Activated CD8-positive, alpha-beta memory T cell treated with anti-CD3 and anti-CD28 coated beads for 24 hours (primary cell): ENCODE data around the gene UCN.
"Not testable (repeated sequence)": the region's sequence is repeated elsewhere in the genome, so short reads cannot be mapped to it uniquely, and the experiment has no call there.

ENCODE experiments used
- DNase-seq: peaks from one replicate; pipeline ENCODE4 v3.0.0-alpha.2; 2020

Gene UCN

DNA sequence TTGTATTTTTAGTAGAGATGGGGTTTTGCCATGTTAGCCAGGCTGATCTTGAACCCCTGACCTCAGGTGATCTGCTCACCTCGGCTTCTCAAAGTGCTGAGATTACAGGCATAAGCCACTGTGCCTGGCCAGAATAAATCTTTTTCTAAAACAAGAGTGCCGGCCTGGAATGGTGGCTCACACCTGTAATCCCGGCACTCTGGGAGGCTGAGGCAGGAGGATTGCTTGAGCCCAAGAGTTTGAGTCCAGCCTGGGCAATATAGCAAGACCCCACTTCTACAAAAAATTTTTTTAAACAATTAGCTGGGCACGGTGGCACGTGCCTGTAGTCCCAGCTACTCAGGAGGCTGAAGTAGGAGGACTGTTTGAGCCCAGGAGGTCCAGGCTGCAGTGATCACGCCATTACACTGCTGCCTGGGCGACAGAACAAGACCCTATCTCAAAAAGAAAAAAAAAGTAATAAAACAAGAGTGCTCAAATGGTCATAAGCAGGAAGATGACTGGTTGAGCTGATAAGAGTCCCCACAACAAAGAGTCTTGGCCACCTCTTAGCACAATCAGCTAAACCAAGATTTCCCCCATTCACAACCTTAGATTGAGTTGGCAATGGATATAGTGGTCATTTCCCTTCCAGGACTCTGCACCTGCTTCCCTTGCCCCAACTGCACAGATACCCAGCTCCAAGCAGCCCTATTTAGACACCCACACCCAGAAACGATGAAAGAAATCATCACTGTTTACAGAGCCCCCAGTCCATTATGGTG lies 5.8 kb upstream of the UCN start:
- no peak for DNase-seq

DNA sequence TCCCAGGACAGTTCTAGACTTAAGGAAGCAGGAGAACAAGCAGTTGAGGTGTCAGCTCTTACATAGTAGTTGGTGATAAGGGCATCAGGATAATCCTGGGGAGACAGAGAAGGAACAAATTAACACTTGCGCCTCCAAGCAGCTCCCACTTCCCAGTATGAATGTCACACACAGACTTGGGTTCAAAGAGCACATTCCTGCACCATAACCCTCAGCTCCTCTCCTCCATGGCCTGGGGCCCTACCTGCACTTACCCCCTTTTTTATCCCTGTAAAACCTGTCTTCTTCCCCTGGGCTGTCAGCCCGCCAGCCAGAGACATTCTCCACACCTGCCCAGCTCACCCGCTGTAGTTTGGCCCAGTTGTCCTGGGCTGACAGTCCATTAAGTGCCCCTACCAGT lies 3.9 kb upstream of the UCN start:
- DNase-seq, result no peak

DNA sequence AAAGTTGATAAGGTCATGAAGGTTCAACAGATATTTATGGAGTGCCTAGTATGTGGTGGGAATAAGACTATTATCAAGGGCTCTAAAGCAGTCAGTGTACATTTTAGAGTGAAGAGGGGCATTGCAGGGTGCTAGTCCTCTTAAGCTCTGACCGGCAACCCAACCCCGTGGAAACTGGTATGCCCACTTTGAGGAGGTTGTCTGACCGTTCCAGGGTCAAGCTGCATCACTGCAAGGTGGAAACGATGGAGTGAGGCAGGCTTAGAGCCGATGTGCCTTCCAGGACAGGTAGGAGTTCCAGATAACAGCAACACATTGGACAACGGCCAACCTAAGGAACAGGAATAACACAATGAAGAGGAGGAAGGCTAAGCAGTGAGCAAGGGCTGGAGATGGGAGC lies 1.4 kb upstream of the UCN start:
- no peak for DNase-seq

DNA sequence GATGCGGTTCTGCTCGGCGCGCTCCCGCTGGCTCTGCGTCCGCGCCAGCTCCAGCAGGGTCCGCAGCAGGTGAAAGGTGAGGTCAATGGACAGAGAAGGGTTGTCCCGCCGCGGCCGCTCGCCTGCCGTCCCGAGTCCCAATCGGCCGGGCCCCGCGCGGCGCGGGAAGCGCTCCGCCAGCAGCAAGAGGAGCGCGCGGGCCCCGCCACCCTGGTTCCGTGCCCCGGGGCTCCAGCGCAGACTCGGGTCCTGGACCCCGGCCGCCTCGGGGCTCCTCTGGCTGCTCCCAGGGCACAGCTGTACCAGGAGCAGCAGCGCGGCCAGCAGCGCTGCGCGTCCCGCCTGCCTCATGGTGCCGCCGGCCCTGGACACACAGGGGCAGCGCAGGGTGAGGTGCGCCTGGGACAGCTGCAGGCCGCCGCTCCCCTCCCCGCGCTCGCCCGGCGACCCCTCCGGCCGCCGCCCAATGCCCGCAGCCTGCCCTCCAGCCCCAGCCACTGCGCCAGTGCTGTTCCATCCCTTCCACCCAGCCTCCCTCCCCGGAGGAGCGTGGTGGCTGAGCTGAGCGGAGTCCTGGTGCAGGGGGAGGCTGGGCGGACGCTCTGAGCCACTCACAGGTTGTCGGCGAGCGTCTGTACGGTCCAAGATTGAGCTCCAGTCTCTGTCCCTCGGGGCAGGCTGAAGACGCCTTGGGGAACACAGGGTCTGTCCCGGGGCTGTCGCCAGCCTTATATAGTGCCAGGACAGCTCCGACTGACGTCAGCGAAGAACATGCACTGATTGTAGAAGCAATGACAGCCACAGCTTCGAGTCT lies 493 bp downstream of the UCN start:
- DNase-seq, result no peak

DNA sequence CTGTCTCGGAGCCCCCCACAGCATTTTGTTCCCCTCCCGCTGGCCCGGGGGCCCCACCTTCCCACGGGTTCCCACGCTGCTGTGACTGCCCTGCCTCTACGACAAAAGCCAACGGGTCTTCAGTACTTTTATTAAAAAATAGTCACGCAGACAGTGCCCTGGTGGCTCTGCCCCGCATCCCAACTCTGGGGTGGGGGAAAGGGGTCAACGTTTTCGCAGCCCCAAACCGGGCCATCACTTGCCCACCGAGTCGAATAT lies 1.0 kb downstream of the UCN start:
- no peak for DNase-seq

DNA sequence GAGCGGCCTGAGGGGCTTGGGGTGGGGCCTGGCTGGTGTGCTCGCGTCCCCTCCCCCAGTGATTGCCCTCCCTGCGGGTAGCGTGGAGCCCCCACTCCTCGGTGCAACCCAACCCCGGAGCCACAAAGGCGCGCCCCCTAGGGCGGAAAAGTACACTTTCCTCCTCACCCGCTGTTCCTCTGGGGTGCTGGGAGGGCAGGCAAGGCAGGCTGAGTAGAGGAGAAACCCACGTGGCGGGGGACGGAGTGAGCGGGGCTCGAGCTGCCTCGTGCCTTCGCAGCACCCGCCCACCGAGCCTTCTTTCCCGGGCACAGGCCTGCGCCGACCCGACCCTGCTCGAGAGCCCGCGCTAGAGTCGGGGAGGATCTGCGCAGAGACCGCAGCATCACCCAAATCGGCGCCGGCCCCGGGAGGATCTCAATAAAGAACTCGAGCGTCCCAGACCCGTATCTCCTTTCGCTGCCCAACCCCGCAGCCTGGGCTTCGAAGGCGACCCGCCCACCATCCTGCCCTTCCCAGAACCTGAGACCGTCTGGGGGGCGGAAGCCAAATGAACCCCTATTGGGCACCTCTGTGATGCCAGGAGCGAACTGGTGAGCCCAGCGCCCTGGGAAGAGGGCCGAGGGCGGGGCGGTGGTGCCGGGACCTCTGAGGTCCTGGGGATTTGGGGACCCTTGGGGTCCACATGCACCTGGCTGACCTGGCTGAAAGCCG lies 1.5 kb downstream of the UCN start:
- peak; percentile 79 for DNase-seq

DNA sequence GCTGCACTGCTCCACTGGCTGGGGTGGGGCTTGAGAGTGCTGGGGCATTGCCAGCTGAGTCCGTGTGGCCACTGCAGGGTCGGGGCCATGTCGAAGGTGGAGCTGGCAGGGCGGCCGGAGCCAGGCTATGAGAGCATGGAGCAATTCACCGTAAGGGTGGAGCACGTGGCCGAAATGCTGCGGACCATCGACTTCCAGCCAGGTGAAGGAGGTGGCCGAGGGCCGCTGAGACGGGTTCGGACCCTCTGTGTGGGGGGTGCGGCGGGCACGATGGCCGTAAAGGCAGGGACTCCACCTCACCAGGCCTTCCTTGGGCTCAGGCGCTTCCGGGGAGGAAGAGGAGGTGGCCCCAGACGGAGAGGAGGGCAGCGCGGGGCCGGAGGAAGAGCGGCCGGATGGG lies 2.1 kb downstream of the UCN start:
- peak; percentile 63 for DNase-seq

DNA sequence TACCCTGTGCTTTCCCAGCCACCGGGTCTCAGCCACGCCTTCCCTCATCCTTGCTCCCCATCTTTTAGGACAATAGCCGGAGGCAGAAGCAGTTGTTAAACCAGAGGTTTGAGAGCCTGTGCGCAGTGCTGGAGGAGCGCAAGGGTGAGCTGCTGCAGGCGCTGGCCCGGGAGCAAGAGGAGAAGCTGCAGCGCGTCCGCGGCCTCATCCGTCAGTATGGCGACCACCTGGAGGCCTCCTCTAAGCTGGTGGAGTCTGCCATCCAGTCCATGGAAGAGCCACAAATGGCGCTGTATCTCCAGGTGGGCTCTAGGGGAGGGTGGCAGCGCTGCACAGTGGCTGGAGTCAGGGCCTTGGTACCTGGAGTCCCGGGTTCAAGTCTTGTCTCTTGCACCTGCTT lies 2.7 kb downstream of the UCN start:
- DNase-seq, result no peak

DNA sequence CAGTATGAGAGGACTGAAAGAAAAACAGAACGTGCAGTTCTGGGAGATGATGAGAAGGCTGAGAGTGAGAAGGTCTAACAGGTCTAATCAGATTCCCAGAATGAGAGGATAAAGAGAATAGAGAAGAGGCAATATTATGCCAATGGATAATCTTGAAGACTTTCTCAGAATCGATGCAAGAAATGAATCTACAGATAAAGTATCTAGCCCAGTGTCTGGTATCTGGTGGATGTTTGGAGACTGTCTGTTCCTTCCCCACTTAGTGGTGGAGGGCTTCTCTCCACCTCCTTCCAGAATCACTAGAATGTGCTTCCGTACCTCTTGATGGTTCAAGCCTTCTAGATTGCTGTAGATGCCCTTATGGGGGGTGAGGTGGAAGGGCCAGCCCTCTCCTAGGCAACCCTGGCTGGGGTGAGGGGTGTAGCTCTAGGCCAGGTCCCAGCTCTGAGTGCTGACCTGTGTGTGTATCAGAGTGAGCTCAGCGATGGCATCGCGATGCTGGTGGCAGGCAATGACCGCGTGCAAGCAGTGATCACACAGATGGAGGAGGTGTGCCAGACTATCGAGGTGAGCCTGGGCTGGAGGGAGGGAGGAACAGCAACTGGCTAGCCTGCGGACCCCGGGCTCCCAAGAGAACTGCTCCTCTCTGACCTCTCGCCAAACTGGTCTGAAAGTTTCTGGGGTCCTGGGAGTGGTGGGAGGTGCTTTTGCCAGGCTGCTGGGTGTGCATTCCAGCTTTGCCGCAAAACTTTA lies 3.6 kb downstream of the UCN start:
- DNase-seq, result no peak

DNA sequence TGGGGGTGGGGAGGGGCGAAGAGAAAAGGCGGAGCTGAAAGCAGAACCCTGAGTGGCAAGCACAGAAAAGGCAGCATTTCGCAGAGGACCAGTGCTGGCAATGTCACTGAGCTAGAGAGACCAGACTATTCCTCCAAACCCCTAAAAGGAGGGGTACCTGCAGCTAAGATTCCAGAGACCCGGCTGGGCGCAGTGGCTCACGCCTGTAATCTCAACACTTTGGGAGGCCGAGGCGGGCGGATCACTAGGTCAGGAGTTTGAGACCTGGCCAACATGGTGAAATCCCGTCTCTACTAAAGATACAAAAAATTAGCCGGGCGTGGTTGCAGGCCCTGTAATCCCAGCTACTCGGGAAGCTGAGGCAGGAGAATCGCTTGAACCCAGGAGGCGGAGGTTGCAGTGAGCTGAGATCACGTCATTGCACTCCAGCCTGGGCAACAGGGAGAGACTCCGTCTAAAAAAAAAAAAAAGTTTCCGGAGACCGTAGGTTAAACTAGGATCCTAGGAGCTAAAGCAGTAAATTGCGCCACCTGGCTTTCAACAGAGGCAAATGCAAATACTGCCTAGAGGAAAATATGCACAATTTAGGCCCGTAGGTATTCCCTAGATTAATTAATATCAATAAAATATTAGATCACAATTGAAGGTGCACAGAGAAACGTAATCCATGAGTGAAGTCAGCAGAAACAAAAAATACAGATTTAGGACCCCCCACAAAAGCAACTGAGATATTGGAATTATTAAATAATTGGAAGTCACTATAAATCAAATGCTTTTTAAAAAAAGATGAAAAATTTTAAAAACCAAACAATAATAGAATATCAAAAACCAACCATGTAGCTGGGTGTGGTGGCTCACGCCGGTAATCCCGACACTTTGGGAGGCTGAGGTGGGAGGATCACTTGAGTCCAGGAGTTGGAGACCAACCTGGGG lies 4.9 kb downstream of the UCN start:
- DNase-seq, result peak; percentile 71

DNA sequence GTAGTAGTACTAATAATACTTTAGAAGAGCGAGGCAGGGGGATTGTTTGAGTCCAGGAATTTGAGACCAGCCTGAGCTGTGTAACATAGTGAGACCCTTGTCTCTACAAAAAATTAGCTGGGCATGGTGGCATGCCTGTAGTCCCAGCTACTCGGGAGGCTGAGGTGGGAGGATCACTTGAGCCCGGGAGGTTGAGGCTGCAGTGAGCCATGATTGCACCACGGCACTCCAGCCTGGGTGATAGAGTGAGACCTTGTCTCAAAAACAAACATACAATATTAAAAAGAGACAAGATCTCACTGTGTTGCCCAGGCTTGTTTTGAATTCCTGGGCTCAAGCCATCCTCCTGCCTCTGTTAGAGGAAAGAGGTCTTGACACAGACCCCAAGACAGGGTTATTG lies 7.6 kb downstream of the UCN start:
- DNase-seq, result not testable (repeated sequence)

DNA sequence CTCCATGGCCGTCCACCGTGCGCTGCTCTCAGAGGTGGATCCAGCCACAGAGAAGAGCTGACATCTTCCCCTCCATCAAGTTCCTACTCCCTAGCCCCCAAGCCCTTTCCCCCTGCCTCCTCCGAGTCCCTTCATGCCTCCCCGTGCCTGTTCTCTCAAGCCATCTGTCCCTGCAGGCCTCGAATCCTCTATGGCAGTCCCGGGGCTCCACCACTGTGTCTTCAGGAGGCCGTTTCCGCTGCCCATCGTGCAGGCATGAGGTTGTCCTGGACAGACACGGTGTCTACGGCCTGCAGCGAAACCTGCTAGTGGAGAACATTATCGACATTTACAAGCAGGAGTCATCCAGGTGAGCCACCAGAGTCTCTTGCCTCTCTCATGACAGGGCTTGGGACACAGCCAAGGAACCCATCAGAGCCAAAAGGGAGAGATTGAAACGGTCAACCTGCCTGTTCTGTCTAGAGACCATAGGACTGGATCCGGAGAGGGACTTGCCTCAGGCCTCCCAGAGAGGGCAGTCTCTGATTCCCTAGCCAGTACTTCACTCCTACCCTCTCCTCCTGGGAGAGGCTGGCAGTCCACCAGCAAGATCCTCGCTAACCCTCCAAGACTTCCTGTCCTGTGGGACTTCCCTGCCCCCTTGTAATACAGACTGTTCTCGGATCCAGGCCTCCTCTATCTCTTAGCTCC lies 9.7 kb downstream of the UCN start:
- DNase-seq, result no peak

DNA sequence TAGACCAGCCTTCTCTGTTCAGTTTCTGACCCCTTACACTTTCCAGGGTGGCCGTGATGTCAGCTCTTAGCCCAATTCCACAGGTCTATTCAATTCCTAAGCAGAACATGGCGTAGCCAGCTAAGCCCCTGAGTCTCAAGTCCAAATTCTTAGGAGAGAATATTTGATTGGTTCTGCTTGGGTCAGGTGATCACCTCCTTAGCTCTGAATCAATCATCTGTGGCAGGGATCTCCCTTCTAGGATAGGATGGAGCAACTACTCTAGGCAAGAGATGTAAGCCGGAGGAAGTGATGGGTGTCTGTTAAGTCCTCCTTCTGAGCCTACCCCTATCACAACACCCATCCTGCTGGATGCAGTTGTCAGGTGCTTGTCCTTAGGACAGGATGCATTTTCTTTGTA lies 11.1 kb downstream of the UCN start:
- DNase-seq, result no peak

DNA sequence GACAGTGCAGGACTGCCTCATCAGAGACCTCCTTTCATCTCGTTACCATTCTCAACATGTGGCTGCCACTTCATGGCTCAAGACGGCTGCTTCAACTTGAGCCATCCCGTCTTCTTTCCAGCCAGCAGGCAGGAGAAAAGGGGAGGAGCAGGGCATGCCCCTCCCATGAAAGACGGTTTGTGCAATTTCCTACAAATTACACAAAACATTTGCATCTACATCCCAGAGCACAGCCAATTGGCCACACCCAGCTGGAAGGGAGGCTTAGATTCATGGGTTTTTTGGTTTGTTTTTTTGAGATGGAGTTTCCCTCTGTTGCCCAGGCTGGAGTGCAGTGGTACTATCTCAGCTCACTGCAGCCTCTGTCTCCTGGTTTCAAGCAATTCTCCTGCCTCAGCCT lies 11.8 kb downstream of the UCN start:
- no peak for DNase-seq

DNA sequence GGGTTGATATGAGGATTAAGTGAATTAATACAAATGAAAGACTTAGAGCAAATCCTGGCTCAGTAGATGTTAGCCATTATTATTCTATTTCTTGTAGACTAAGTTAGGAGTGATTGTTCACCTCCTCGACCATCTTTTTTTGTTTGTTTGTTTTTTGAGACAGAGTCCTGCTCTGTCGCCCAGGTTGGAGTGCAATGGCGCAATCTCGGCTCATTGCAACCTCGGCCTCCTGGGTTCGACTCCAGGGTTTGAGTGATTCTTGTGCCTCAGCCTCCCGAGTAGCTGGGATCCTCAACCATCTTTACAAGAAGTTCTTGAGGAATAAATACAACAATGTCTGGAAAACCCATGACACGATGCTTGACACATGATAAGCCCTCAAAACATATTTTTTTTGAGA lies 13.3 kb downstream of the UCN start:
- DNase-seq, result no peak

DNA sequence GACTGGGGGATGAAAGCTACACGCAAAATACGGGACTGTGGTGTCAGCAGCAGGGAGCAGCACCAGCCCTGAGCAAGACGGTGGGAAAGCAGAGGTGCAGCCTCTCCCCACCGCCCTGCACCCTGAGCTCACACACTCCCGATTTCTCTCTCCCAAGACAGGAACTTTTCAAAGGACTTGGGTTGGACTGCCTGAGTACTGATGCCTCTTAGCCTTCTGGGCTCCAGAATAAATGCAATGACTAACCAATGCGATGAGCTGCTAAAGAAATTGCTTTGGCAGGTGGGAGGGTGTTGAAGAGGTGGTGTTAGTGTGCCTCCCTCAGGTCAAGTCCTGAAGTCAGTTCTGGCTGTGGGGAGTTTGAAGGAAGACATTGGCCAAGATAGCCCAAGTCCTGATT lies 16.4 kb downstream of the UCN start:
- DNase-seq, result no peak

DNA sequence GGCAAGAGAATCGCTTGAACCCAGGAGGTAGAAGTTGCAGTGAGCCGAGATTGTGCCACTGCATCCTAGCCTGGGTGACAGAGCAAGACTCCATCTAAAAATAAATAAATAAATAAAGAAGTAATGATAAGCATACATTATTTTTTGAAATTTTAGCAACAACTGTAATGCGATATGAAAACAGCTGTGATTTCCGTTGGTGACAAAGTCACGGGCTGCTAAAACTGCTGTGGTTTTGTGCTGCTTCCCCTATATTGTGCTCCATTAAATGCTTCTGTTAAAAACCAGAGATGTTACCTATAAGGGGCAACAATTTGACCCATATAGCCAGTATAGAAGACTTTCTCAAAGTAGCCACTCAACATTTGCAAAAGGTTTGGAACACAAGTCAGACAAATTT lies 17.7 kb downstream of the UCN start:
- no peak for DNase-seq

DNA sequence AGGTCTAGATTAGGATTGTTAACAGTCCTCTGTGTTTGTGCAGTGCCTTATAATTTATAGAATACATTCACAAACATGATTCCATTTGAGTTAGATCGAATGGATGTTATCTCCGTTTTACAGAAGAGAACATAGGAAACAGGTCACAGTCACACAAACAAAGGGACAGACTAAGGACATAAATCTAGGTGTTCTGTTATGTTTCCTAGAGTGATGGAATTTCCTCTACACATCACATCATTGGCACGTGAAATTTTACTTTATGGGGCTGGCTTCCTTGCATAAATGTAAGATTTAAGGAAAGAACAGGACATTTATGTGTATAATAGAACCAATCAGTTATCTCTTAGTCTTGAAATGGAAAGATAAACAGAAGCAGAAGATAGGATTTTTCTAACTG lies 19.6 kb downstream of the UCN start:
- no peak for DNase-seq

DNA sequence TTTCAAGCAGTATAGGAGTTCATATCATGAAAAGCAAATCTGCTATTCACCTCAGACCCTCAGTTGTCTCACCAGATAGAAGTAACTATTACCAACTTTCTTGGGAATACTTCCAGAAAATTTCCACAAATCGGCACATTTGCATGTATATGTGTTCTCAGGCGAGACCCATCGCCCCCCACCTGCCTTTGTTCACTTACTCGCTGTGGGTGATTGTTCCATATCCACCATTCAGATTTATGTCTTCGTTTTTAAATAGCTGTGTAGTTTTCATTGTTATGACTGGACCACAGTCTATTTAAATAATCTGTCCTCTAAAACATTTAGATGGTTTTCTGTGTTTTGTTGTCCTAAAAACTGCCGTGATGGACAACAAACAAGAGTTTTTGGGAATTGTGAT lies 22.8 kb downstream of the UCN start:
- no peak for DNase-seq

DNA sequence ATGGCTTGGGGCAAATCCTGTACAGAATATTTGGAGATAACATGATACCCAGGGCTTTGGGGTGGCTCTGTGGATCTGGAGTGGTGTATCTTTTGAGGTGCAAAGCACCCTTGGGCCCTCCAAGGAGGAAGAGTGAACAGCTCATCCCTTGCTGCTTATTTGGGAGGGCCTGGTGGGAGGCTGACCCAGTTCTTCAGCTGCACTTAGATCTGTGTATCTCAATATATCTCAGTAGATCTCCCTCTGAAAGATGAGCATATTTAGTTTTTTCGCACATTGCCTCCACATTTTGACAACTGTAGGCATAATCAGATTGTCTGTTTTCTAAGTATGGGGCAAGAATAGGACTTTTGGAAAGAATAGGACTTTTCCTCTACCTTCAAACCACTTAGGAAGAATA lies 23.2 kb downstream of the UCN start:
- no peak for DNase-seq

DNA sequence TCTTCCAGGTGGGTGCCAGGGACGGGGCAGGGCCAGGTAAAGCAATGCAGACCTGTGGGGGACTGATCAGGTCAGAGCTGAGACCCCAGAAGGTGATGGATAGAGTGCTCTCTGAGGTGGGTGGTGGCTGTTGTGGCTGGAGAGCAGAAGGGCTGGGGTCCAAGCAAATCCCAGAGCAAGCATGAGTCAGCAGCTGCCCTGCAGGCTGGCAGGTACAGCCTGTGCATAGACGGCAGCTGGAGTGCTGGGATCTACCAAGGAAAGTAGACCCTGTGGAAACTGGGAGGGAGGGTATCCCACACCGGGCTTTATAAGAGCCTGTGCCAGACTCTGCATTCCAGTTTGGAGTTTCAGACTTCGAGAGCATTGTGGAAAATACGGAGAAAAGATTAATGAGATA lies 25.4 kb downstream of the UCN start:
- DNase-seq, result no peak
